GM21360 (cell line): ENCODE results near the gene FUBP1.
A peak's percentile ranks its signal among the peaks of the same experiment; 100 is the strongest.
"Not testable (repeated sequence)": the region's sequence is repeated elsewhere in the genome, so short reads cannot be mapped to it uniquely, and the experiment has no call there.

Source experiments
- ATAC-seq: cut with Tn5 transposase; IDR thresholded peaks from one replicate; pipeline ENCODE4 v1.9.1; 2021; ENCODE audit warnings: mild to moderate bottlenecking, moderate library complexity; ENCODE audit not compliant: unreplicated experiment

Gene FUBP1

GRCh38 chr1:77978969-77979876 lies at the start of gene FUBP1:
TSS of gene FUBP1 (minus strand) at chr1:77979072. CDS start at chr1:77979004, 68 bp downstream.
- peak; percentile 77 for ATAC-seq

GRCh38 chr1:78021134-78021533 lies 42.3 kb upstream of the FUBP1 start:
- ATAC-seq: not testable (repeated sequence)

- ATAC-seq: no peak
Observed at GRCh38 chr1:78019024-78019423, 40.2 kb upstream of the FUBP1 start.

- ATAC-seq: no peak
Observed at GRCh38 chr1:78015148-78015547, 36.3 kb upstream of the FUBP1 start.

DNA sequence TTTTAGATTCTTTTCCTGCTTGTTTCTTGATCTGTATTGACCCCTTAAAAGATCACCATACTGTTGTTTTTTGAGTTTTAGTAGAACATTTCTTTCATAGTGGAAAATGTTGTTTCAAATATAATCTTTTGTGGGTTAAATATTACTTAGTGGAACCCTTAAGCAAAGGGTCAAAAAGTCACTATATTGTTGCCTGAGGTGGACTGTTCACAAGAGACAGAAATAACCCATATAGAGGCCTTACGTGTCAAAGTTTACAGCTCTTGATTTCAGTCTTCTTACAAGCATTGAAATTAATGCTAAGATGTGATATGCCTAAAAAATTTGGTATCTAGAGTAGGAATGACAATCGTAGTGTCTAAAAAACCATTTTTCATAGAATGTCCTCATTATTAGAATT lies 32.2 kb upstream of the FUBP1 start:
- ATAC-seq: no peak

DNA sequence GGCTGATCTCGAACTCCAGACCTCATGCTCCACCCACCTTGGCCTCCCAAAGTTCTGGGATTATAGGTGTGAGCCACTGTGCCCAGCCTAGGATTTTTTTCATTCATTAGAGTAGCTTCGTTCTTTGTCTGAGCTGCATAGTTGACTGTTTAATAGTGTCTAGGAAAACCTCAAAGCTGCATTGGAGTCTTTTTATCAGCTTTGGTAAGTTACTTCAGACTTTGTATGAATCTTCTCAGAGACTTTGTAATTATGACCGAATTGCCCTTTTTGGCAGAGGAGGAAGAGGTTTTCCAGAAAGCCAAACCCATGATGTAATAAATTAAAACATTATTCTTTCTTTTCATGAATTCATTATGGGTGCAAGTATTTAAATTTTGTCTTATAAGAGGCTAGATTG lies 31.0 kb upstream of the FUBP1 start:
- no peak for ATAC-seq

GRCh38 chr1:78009276-78009675 lies 30.4 kb upstream of the FUBP1 start:
- ATAC-seq: no peak

DNA sequence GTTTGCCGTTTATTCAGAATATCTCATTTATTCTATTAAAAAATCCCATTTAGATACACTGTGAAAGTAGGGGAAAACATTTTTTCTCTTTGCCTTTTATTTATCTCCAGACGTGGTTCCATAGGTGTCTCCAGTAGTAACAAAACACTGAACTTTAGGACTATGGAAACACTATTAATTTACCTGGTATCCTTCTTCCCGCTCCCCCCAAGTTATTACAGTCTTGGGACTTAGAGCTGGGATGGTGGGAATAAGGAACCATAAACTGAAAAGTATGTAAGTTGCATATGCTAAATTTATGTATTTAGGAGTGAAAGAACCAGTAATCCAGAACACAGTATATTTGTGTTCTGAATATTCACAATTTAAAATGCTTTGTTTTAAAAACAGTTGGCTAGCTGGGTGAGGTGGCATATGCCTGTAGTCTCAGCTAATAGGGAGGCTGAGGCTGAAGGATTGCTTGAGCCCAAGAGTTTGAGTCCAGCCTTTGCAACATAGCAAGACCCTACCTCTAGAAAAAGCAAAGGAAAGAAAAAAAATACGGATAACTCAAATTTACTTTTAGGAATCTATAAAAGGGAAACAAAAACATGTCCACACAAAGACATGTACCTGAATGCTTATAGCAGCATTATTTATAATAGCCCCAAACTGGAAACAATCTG lies 28.9 kb upstream of the FUBP1 start:
- no peak for ATAC-seq

- no peak for ATAC-seq
Observed at GRCh38 chr1:78006521-78006920, 27.6 kb upstream of the FUBP1 start.

DNA sequence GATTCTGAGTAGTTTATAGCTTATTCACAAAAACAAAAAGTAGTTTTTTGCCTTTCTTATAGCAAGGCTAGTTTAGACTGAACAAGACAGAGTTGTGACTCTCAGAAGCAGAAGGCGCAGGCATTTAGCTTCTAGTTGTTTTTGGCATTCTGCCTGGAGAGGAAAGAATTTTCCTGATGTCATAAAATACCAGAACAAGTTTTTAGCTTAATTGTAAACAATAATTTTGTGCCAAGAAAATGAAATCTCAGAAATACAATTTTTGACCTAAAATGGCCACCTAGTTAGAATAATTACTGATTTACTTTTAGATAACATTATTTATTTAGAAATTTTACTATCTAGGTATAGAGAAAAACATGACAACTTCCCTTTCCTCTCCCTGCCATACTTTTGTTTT lies 26.9 kb upstream of the FUBP1 start:
- no peak for ATAC-seq

DNA sequence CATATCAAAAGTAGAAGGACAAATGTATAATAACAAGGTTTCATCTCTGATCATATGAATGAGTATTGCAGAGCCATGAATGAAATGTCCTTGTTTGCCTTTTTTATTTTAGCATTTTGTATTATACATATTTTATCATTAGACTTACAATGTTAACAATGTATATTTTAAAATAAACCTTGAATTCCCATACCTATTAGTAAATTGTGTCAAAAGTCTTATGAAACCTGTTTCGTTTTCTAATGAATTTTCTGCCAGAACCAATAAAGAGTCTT lies 26.5 kb upstream of the FUBP1 start:
- ATAC-seq: no peak

DNA sequence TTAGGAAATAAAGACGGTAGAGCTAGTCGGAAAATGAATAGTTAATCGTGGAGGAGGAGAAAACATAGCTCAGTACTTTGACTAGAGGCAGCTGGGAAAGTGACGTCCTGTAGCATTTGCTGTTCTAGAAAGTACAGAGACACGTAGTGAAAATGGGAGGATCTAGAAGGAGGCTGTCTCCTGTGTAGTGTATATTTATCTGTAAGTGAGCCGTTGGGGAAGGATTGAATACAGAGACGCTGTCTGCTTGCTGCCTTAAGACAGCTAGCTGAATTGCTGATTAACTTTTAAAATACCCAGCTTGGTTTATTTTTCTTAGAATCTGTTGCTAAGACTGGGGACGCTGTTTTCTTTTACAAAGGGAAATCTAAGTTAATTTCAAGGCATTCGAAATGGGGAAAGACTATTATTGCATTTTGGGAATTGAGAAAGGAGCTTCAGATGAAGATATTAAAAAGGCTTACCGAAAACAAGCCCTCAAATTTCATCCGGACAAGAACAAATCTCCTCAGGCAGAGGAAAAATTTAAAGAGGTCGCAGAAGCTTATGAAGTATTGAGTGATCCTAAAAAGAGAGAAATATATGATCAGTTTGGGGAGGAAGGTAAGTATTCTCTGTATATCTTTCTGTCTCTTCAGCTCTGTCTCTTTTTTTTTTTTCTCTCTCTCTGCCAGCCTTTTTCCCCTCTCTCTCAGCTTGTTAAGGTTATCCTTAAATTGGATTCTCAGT lies 26.0 kb upstream of the FUBP1 start, which contains the start of gene DNAJB4:
Gene DNAJB4, plus strand, starts transcription at position 221 of the 729 bp plus-strand sequence. Its CDS starts 172 bp downstream, at position 393.
- ATAC-seq: peak; percentile 97

DNA sequence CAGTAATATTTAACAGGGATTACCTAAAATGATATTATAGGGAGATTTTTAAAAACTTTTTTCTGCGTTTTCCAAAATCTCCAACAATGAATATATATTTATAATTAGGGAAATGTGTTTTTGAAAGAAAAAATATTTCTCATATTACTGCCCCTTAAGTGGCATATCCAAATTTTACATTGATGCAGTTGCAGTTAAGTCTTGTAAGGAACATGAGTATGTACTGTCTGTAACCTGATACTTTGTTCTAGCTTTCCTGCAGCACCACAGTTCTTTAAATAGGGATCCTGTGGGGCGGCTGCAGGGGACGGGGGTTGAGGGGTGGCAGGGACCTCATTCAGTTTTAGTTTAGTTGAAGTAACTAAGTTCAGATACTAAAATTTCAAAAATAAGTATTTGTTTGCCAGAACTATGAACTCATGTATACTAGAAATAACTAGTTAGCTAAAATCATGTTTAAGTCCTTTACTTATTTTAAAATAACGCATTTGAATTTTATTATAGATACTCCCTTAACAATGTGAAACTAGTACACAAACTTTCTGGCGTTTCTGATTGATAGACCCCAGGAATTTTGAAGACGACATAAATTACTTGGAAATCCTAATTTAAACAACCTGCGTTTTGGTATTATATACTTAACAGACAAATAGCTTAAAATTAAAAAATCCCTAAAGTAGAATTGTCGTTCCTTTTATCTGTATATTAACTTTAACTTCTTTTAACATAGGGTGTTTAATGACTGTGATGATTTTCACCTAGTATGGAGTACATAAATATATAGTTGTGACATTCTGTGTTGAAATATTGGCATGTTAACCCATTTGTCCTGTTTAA lies 25.2 kb upstream of the FUBP1 start:
- ATAC-seq: peak; percentile 50

- no peak for ATAC-seq
Observed at GRCh38 chr1:78003070-78003746, 24.3 kb upstream of the FUBP1 start.

DNA sequence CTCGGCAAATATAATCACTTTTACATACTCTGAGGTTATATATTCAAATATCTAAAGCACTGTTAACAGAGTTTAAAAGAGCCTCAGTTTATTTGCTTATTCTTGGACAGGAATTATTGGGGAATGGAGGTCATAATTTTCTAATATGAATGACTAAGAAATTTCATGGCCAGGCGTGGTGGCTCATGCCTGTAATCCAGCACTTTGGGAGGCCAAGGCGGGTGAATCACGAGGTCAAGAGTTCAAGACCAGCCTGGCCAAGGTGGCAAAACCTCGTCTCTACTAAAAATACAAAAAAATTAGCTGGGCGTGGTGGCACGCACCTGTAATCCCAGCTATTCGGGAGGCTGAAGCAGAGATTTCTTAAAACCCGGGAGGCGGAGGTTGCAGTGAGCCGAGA lies 21.7 kb upstream of the FUBP1 start:
- not testable (repeated sequence) for ATAC-seq

- ATAC-seq: no peak
Observed at GRCh38 chr1:77996734-77997133, 17.9 kb upstream of the FUBP1 start.

GRCh38 chr1:77994117-77994705 lies 15.3 kb upstream of the FUBP1 start:
- ATAC-seq: no peak

DNA sequence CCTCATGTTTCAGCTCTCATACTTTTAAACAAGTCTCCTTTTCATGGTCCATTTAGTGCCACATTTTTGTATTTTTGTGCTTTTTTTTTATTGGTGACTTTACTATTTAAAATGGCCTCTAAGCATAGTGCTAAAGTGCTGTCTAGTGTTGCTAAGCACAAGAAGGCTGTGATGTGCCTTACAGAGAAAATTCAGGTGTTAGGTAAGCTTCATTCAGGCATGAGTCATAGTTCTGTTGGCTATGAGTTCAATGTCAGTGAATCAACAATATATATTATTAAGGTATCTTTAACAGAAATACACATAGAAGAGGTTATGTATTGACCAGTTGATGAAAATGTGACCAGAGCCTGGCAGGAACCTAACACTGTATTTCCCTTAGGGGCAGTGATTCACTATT lies 12.8 kb upstream of the FUBP1 start:
- ATAC-seq: no peak

DNA sequence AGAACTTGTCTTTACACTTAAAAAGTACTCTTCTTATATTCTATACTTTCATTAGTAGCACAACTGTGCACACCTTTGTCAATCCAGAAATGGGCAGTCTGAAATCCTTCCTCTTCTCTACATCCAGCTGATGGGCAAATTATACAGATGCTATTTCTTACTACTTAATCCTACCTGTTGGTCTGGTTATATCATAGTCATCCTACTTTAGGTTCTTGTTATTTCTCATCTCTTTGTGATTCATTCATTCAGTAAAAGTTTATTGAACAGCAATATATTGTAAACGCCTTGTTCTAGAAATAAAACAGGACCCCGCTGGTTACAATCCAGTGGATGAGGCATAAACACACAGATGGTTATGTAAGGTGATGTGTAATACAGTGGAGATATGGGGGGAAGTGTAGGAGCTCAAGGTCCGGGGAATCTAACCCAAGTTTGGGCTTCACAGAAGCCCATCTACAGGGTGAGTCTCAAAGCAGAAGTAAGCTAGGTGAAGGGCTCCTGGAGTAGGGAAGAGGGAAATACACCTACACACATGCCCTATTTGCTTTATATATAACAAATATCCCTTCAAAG lies 11.8 kb upstream of the FUBP1 start:
- no peak for ATAC-seq
